ENCODE results near the gene POPDC2.
"Not testable (repeated sequence)": the region's sequence is repeated elsewhere in the genome, so short reads cannot be mapped to it uniquely, and the experiment has no call there.

Gene POPDC2

DNA sequence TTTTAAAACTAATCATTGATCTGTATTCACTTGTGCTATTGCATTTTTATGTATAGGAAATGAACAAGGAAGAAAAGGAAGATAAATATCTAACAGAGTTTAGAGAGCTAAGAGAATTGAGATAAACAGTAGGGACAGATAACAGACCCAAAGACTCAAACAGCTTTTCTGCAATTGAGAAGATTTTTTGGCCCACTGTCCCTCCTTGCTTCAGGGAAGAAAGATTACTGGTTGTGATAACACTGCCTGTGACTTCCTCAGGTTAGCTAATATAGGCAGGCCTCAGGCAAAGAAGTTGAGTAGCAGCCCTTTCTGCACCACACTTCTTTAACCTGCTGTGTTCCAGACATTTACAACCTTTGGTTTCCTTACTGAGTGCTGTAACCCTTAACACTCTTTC is 19.5 kb upstream of the POPDC2 start:
- Histone ChIP-seq H3K4me1 (ENCODE audit: control insufficient read depth, insufficient read depth, low read length) (peaks cover 11% of the 10 kb centered on the region), H3K27me3 (ENCODE audit: control insufficient read depth, insufficient read depth, low read length) (no peaks in the 10 kb centered on the region)

DNA sequence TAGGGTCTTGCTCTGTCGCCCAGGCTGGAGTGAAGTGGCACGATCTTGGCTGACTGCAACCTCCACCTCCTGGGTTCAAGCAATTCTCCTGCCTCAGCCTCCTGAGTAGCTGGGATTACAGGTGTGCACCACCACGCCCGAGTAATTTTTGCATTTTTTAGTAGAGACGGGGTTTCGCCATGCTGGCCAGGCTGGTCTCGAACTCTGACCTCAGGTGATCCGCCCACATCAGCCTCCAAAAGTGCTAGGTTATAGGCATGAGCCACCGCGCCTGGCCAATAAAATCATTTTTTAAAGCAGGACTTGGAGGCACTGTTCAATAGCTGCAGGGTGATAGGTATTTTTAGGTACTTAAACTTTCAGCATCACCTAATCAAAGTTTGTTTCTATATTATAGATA is 17.8 kb upstream of the POPDC2 start:
- H3K9me3 ChIP-seq (ENCODE audit: control insufficient read depth, low read length) = not testable (repeated sequence)

More for the DNA sequence above, 19.5 kb upstream of the POPDC2 start:
- H3K4me3 ChIP-seq (ENCODE audit: low read length) = no peak overlapping the region
- no peak overlapping the region for H3K9ac ChIP-seq (ENCODE audit: low read length)
- no peaks in the 10 kb centered on the region for H3K36me3 ChIP-seq (ENCODE audit: control insufficient read depth, insufficient read depth, low read length)
- no peaks in the 10 kb centered on the region for H3K9me3 ChIP-seq (ENCODE audit: control insufficient read depth, low read length)

DNA sequence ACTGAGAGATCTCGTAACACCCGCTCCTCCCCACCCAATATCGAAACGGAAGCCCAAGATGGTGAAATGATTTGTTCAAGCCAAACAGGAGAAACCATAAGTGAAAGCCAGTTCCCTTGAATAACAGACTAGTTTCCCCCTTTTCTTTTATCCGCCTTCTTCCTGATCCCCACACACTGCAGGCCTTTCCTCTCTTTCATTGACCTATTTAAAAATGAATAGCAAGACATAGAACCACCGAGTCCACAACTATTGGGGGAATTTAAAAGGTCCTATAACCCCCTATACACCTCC is 17.2 kb upstream of the POPDC2 start:
- Histone ChIP-seq H3K36me3 (ENCODE audit: control insufficient read depth, insufficient read depth, low read length) (peaks cover 3% of the 10 kb centered on the region), H3K4me3 (ENCODE audit: low read length) (peak overlapping the region; percentile 37), H3K9ac (ENCODE audit: low read length) (peak overlapping the region; percentile 71), H3K4me1 (ENCODE audit: control insufficient read depth, insufficient read depth, low read length) (peaks cover 11% of the 10 kb centered on the region), H3K27me3 (ENCODE audit: control insufficient read depth, insufficient read depth, low read length) (no peaks in the 10 kb centered on the region), H3K9me3 (ENCODE audit: control insufficient read depth, low read length) (no peaks in the 10 kb centered on the region)

More for the DNA sequence above, 17.8 kb upstream of the POPDC2 start:
- H3K27me3 ChIP-seq (ENCODE audit: control insufficient read depth, insufficient read depth, low read length); H3K4me3 ChIP-seq (ENCODE audit: low read length); H3K9ac ChIP-seq (ENCODE audit: low read length); H3K36me3 ChIP-seq (ENCODE audit: control insufficient read depth, insufficient read depth, low read length): not testable (repeated sequence)
- peaks cover 11% of the 10 kb centered on the region for H3K4me1 ChIP-seq (ENCODE audit: control insufficient read depth, insufficient read depth, low read length)

DNA sequence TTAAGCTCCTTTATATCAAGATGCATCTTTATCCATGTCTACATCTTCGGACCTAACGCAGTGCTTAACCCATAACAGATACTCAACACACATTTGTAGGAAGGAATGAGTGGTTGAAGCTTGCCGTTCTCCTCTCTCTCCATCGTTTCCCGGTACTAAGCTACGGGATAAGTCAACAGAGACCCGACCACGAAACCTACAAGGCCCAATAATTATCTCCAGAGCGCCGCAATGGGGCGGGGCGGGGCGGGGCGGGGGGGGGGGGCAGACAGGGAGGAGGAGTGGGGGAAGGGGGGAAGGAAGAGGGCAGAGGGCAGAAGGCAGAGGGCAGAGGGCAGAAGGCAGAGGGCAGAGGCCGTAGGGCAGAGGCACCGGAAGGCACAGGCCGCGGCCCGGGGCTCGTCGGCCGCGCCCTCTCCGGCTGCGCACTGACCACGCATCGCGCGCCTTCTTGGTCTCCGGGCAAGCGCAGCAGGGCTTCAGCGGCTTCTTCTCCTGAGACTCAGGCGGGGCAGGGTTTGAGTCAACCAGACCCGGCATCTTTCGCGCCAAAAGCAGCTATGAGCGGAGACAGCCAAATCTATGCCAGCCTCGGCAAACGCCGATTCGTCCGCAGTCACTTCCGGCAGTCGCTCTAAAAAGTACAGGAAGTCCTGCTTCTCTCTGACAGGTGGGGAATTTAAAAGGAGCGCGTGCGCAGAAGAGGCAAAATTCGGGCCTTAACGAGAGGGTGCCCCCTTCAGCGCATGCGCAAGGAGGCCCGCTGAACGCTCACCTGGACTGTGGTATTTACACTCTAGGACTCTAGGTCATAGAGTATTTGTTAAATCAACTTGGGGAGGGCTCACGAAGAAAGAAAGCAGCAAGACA is 16.6 kb upstream of the POPDC2 start, which contains the start of gene COX17:
TSS of gene COX17 (minus strand) at position 636 of the 870 bp plus-strand sequence. CDS start at position 540, 96 bp downstream.
- peak within 1 kb of the TSS; percentile 72 for H3K9ac ChIP-seq (ENCODE audit: low read length)
- peak within 1 kb of the TSS; percentile 68 for H3K4me3 ChIP-seq (ENCODE audit: low read length)
- no peaks in the 10 kb centered on the region for H3K9me3 ChIP-seq (ENCODE audit: control insufficient read depth, low read length)
- H3K36me3 ChIP-seq (ENCODE audit: control insufficient read depth, insufficient read depth, low read length) = peaks cover 3% of the 10 kb centered on the region
- H3K4me1 ChIP-seq (ENCODE audit: control insufficient read depth, insufficient read depth, low read length) = peaks cover 11% of the 10 kb centered on the region
- H3K27me3 ChIP-seq (ENCODE audit: control insufficient read depth, insufficient read depth, low read length) = no peaks in the 10 kb centered on the region

DNA sequence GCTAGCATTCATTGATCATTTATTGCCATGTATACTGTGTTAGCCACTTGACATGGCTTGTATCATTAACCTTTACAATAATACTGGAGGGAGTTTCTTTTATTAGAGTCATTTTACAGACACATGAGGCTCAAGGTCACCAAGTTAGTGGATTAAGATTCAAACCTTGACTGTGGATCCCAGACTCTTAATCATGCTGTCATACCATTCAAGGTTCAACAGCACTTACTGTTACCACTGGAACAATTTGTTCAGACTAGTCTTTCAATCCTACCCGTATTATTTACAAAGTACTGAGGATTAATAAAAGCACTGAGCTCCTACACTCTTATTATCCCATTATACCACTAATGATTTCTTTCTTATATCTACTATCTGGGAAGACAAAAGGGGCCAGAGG is 15.6 kb upstream of the POPDC2 start:
- peak overlapping the region; percentile 28 for H3K4me3 ChIP-seq (ENCODE audit: low read length)
- H3K27me3 ChIP-seq (ENCODE audit: control insufficient read depth, insufficient read depth, low read length) = no peaks in the 10 kb centered on the region
- no peaks in the 10 kb centered on the region for H3K9me3 ChIP-seq (ENCODE audit: control insufficient read depth, low read length)
- H3K4me1 ChIP-seq (ENCODE audit: control insufficient read depth, insufficient read depth, low read length) = peaks cover 11% of the 10 kb centered on the region
- peaks cover 3% of the 10 kb centered on the region for H3K36me3 ChIP-seq (ENCODE audit: control insufficient read depth, insufficient read depth, low read length)
- peak overlapping the region; percentile 72 for H3K9ac ChIP-seq (ENCODE audit: low read length)

DNA sequence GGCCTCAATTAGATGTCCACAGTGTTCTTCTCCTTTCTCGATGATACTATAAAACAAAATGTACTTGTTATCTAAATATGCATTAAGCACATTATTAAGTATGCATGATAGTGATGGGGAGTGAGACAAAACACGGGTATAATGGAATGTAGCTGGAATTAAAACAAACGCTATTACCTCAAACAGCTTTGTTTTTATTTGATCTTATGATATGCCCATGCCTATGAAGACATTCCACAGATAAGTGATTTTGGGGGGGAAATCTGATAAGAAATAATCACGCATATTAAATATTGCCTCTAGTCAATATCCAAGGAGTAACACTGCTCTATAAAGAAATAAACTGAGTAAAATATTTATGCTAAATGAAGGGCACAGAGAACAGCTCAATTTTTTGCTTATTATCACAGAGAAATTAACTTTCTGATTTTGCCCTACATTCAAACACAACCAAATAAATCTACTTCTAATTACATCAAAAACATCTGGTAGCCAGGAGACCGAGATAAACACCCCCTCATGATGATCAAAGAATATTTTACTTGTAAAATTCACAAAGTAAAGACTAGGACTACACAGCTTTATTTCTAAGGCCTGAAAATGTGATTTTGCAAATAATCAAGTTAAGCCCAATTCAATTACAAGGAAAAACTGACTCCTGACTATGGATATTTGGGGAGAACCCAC is 14.9 kb upstream of the POPDC2 start:
- H3K9ac ChIP-seq (ENCODE audit: low read length) = peak overlapping the region; percentile 17
- peaks cover 11% of the 10 kb centered on the region for H3K4me1 ChIP-seq (ENCODE audit: control insufficient read depth, insufficient read depth, low read length)
- peak overlapping the region; percentile 28 for H3K4me3 ChIP-seq (ENCODE audit: low read length)
- H3K9me3 ChIP-seq (ENCODE audit: control insufficient read depth, low read length) = no peaks in the 10 kb centered on the region
- no peaks in the 10 kb centered on the region for H3K27me3 ChIP-seq (ENCODE audit: control insufficient read depth, insufficient read depth, low read length)
- peaks cover 3% of the 10 kb centered on the region for H3K36me3 ChIP-seq (ENCODE audit: control insufficient read depth, insufficient read depth, low read length)

DNA sequence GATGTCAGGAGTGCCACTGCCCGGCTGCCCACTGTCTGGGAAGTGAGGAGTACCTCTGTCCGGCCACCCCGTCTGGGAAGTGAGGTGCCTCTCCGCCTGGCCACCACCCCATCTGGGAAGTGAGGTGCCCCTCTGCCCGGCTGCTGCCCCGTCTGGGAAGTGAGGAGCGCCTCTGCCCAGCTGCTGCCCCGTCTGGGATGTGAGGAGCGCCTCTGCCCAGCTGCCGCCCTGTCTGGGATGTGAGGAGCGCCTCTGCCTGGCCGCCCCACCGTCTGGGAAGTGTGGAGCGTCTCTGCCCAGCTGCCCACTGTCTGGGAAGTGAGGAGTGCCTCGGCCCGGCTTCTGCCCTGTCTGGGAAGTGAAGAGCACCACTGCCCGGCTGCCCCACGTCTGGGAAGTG is 13.5 kb upstream of the POPDC2 start:
- no peaks in the 10 kb centered on the region for H3K27me3 ChIP-seq (ENCODE audit: control insufficient read depth, insufficient read depth, low read length)
- H3K4me1 ChIP-seq (ENCODE audit: control insufficient read depth, insufficient read depth, low read length) = peaks cover 11% of the 10 kb centered on the region
- H3K9ac ChIP-seq (ENCODE audit: low read length) = no peak overlapping the region
- H3K36me3 ChIP-seq (ENCODE audit: control insufficient read depth, insufficient read depth, low read length) = peaks cover 3% of the 10 kb centered on the region
- no peak overlapping the region for H3K4me3 ChIP-seq (ENCODE audit: low read length)
- no peaks in the 10 kb centered on the region for H3K9me3 ChIP-seq (ENCODE audit: control insufficient read depth, low read length)

DNA sequence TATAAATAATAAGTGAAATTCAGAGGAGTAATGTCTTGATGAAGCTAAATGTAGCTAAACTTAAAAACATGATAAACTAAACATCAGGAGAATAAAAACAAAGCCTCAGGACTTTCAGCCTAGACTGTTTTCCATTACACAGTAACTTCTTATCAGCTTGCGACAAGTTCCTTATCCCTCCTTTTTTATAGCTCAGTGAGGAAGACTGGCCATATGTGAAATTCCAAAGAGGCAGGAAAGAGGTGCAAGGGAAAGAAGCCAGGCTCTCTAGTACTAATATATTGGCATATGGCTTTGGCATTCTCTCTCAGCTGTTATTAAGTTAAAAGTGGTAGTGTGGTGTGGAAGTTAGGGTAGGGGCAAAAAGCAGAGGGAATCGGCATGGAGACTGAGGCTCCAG is 12.4 kb upstream of the POPDC2 start:
- Histone ChIP-seq H3K36me3 (ENCODE audit: control insufficient read depth, insufficient read depth, low read length) (peaks cover 3% of the 10 kb centered on the region), H3K9ac (ENCODE audit: low read length) (no peak overlapping the region), H3K4me3 (ENCODE audit: low read length) (no peak overlapping the region), H3K9me3 (ENCODE audit: control insufficient read depth, low read length) (no peaks in the 10 kb centered on the region), H3K27me3 (ENCODE audit: control insufficient read depth, insufficient read depth, low read length) (no peaks in the 10 kb centered on the region), H3K4me1 (ENCODE audit: control insufficient read depth, insufficient read depth, low read length) (peaks cover 11% of the 10 kb centered on the region)

DNA sequence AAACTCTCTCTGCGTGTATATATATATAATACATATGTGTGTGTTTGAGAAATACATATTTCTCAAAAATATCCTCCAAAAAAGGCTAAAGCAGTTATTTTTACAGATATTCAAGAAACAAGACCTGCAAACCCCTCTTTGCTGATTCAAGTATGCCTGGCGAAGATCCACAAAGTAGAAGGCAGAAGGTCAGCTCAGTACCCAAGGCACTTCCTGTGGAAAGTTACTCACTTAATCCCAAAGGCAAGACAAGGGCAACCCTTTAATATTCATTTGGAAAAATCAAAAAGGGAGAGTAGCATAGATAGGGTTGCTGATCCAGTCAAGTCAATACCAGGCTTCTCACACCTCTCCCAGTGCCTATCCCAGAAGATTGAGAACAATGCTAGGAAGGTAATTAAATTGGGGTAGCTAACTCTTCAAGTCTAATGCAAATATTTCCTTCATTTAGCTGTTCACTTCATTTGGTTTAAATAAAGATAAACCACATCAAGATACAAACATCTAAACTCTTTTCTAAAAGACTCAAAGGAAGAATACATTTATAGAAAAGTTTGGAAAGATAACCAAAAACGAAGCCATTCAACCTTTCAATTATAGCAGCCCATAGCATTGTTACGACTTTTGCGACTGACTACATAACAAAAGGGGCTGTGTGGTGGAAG is 9.6 kb upstream of the POPDC2 start:
- Histone ChIP-seq H3K36me3 (ENCODE audit: control insufficient read depth, insufficient read depth, low read length) (peaks cover 3% of the 10 kb centered on the region), H3K4me1 (ENCODE audit: control insufficient read depth, insufficient read depth, low read length) (peaks cover 5% of the 10 kb centered on the region), H3K9me3 (ENCODE audit: control insufficient read depth, low read length) (no peaks in the 10 kb centered on the region), H3K4me3 (ENCODE audit: low read length) (no peak overlapping the region), H3K9ac (ENCODE audit: low read length) (no peak overlapping the region), H3K27me3 (ENCODE audit: control insufficient read depth, insufficient read depth, low read length) (no peaks in the 10 kb centered on the region)

DNA sequence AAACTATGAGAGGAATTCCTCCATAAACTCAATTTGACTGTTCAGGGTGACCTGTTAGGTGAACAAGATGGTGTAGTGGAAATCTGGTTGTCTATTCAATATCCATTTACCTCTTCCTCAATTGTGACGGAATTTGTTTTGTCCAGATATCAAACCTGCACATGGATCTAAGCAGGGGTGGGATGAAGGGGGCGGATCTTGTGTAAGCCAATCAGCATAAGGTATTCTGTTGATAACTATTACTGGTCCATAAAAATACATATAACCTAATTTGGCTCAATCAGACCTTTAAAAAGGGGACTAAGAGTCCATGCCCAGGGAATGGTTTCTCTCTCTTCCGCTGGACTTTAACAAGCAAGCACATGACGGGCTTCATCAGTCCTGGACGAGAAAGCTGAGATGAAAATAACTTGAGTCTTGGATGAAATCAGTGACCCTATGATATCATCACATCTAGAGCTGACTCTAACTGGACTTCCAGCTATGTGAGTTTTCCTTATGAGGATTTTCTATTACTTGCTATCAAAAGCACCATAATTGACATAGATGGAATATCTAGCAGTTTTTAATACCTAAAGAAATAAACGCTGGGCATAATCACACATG is 5.7 kb upstream of the POPDC2 start:
- Histone ChIP-seq H3K27me3 (ENCODE audit: control insufficient read depth, insufficient read depth, low read length) (no peaks in the 10 kb centered on the region), H3K9ac (ENCODE audit: low read length) (no peak overlapping the region), H3K4me3 (ENCODE audit: low read length) (no peak overlapping the region), H3K4me1 (ENCODE audit: control insufficient read depth, insufficient read depth, low read length) (peaks cover 16% of the 10 kb centered on the region), H3K9me3 (ENCODE audit: control insufficient read depth, low read length) (no peaks in the 10 kb centered on the region), H3K36me3 (ENCODE audit: control insufficient read depth, insufficient read depth, low read length) (no peaks in the 10 kb centered on the region)

DNA sequence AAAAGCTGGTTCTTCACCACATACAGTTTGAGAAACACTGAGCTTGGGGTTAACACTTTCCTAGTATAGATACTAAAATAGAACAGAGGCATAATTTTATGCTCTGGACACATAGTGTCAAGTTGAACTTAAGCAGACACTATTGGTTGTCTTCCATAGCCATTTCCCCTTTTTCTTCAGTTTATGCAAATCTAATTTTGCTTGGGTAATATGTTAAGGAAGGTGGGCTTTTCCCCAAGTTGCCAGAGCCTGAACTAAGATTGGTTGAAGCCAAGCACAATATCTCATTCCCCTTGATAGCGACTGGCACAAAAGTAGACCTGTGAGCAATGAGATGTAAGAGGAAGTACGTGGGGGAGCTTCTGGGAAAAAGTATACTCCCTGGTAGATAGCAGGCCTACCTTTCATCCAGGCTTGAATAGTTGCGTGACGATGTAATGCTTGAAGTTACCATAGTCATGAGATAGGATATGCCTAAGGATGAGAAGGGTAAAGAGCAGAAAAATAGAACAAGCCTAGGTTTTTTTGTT is 4.5 kb upstream of the POPDC2 start:
- Histone ChIP-seq H3K27me3 (ENCODE audit: control insufficient read depth, insufficient read depth, low read length) (no peaks in the 10 kb centered on the region), H3K9me3 (ENCODE audit: control insufficient read depth, low read length) (no peaks in the 10 kb centered on the region), H3K36me3 (ENCODE audit: control insufficient read depth, insufficient read depth, low read length) (no peaks in the 10 kb centered on the region), H3K4me1 (ENCODE audit: control insufficient read depth, insufficient read depth, low read length) (peaks cover 16% of the 10 kb centered on the region), H3K4me3 (ENCODE audit: low read length) (no peak overlapping the region), H3K9ac (ENCODE audit: low read length) (no peak overlapping the region)

Data from mucosa of stomach (tissue), 1 donor.